Measurements from ENCODE around the gene MTG2. TPM values are rescaled to one million over a fixed set of nuclear protein-coding genes. Genes with fewer than 3 reads are reported as not detected.

Gene MTG2
- total RNA-seq, 1 donor from 2014 or later: 13.3 TPM

- Histone ChIP-seq H3K27ac (no peak overlapping the region), H3K9me3 (no peaks in the 10 kb centered on the region), H3K36me3 (no peaks in the 10 kb centered on the region), H3K27me3 (no peaks in the 10 kb centered on the region), H3K4me3 (no peak overlapping the region), H3K4me1 (peaks cover 16% of the 10 kb centered on the region)
- no peak for DNase-seq (ENCODE audit: extremely low spot score in 2 of 2)
- intact Hi-C loops (cut with DNase I): no loop called here
- TF ChIP-seq POLR2A (IDR thresholded peaks at IDR 0.05) (no peak), POLR2AphosphoS5 (IDR thresholded peaks at IDR 0.05; ENCODE audit: insufficient read depth in 1 of 2, low read depth in 1 of 2) (no peak)
- TF ChIP-seq, protein P1, sequence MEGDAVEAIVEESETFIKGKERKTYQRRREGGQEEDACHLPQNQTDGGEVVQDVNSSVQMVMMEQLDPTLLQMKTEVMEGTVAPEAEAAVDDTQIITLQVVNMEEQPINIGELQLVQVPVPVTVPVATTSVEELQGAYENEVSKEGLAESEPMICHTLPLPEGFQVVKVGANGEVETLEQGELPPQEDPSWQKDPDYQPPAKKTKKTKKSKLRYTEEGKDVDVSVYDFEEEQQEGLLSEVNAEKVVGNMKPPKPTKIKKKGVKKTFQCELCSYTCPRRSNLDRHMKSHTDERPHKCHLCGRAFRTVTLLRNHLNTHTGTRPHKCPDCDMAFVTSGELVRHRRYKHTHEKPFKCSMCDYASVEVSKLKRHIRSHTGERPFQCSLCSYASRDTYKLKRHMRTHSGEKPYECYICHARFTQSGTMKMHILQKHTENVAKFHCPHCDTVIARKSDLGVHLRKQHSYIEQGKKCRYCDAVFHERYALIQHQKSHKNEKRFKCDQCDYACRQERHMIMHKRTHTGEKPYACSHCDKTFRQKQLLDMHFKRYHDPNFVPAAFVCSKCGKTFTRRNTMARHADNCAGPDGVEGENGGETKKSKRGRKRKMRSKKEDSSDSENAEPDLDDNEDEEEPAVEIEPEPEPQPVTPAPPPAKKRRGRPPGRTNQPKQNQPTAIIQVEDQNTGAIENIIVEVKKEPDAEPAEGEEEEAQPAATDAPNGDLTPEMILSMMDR (IDR thresholded peaks at IDR 0.05): no peak
Observed at GRCh38 chr20:62228982-62229545, 46.2 kb downstream of the MTG2 start.

DNA sequence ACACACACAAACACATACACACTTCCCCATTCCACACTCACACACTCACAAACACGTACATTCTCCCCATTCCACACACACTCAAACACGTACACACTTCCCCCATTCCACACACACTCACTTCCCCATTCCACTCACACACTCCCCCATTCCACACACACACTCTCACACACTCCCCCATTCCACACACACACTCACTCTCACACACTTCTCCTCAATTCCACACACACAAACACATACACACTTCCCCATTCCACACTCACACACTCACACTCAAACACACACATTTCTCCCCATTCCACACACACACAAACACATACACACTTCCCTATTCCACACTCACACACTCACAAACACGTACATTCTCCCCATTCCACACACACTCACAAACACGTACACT, 46.8 kb downstream of the MTG2 start:
- intact Hi-C loops (cut with DNase I): no loop called here
- no peak overlapping the region for H3K27ac ChIP-seq
- H3K27me3 ChIP-seq: no peaks in the 10 kb centered on the region
- TF ChIP-seq POLR2A (IDR thresholded peaks at IDR 0.05) (no peak), POLR2AphosphoS5 (IDR thresholded peaks at IDR 0.05; ENCODE audit: insufficient read depth in 1 of 2, low read depth in 1 of 2) (no peak)
- TF ChIP-seq, protein P1 (IDR thresholded peaks at IDR 0.05): no peak
- no peaks in the 10 kb centered on the region for H3K36me3 ChIP-seq
- H3K9me3 ChIP-seq: no peaks in the 10 kb centered on the region
- no peak overlapping the region for H3K4me3 ChIP-seq
- peaks cover 16% of the 10 kb centered on the region for H3K4me1 ChIP-seq
- DNase-seq (ENCODE audit: extremely low spot score in 2 of 2): no peak

DNA sequence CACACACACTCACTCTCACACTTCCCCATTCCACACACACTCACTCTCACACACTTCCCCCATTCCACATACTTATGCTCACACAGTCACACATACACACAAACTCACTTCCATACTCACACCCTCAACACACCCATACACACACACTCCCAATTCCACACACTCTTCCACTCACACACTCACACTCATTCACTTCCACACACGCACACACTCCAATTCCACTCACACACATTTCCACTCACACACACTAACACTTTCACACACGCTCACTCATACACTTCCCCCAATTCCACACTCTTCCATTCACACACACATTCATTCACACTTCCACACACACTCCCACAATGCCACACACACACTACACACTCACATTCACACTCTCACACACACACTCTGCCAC, 47.4 kb downstream of the MTG2 start:
- H3K9me3 ChIP-seq: no peaks in the 10 kb centered on the region
- no peak overlapping the region for H3K27ac ChIP-seq
- no peak for DNase-seq (ENCODE audit: extremely low spot score in 2 of 2)
- no peak overlapping the region for H3K4me3 ChIP-seq
- peaks cover 16% of the 10 kb centered on the region for H3K4me1 ChIP-seq
- no peaks in the 10 kb centered on the region for H3K36me3 ChIP-seq
- intact Hi-C loops (cut with DNase I): no loop called here
- TF ChIP-seq POLR2A (IDR thresholded peaks at IDR 0.05) (no peak), POLR2AphosphoS5 (IDR thresholded peaks at IDR 0.05; ENCODE audit: insufficient read depth in 1 of 2, low read depth in 1 of 2) (no peak)
- TF ChIP-seq, protein P1 (IDR thresholded peaks at IDR 0.05): no peak
- no peaks in the 10 kb centered on the region for H3K27me3 ChIP-seq

- TF ChIP-seq POLR2AphosphoS5 (IDR thresholded peaks at IDR 0.05; ENCODE audit: insufficient read depth in 1 of 2, low read depth in 1 of 2) (no peak), POLR2A (IDR thresholded peaks at IDR 0.05) (no peak)
- TF ChIP-seq, protein P1 (IDR thresholded peaks at IDR 0.05): no peak
- no peaks in the 10 kb centered on the region for H3K36me3 ChIP-seq
- no peak overlapping the region for H3K4me3 ChIP-seq
- no peak for DNase-seq (ENCODE audit: extremely low spot score in 2 of 2)
- no peak overlapping the region for H3K27ac ChIP-seq
- no peaks in the 10 kb centered on the region for H3K27me3 ChIP-seq
- intact Hi-C loops (cut with DNase I): no loop called here
- H3K9me3 ChIP-seq: no peaks in the 10 kb centered on the region
- H3K4me1 ChIP-seq: peaks cover 16% of the 10 kb centered on the region
Observed at GRCh38 chr20:62230696-62231095, 47.9 kb downstream of the MTG2 start.

GRCh38 chr20:62231292-62231691, 48.5 kb downstream of the MTG2 start:
- Histone ChIP-seq H3K9me3 (no peaks in the 10 kb centered on the region), H3K27me3 (no peaks in the 10 kb centered on the region), H3K4me3 (no peak overlapping the region), H3K36me3 (no peaks in the 10 kb centered on the region), H3K27ac (no peak overlapping the region), H3K4me1 (peaks cover 16% of the 10 kb centered on the region)
- TF ChIP-seq, protein P1 (IDR thresholded peaks at IDR 0.05): no peak
- TF ChIP-seq POLR2A (IDR thresholded peaks at IDR 0.05): no peak
- no peak for TF ChIP-seq POLR2AphosphoS5 (IDR thresholded peaks at IDR 0.05; ENCODE audit: insufficient read depth in 1 of 2, low read depth in 1 of 2)
- no peak for DNase-seq (ENCODE audit: extremely low spot score in 2 of 2)
- intact Hi-C loops (cut with DNase I): no loop called here
